Activated T-cell treated with anti-CD3 and anti-CD28 coated beads for 48 hours (primary cell): Measurements from ENCODE around the gene GCG.

ENCODE experiments used
- DNase-seq: peaks from one replicate; pipeline ENCODE4 v3.0.0-alpha.2; 2020; ENCODE audit warnings: low read depth

The GCG gene

GRCh38 chr2:162149466-162149865 is 2.6 kb downstream of the GCG start:
- no peak for DNase-seq

GRCh38 chr2:162148956-162149355 is 3.1 kb downstream of the GCG start:
- DNase-seq: no peak

- DNase-seq: no peak
These were observed 8.1 kb downstream of the GCG start for GRCh38 chr2:162143969-162144368.

- no peak for DNase-seq
These were observed 13.7 kb downstream of the GCG start for GRCh38 chr2:162138310-162138709.

GRCh38 chr2:162127422-162127821 is 24.6 kb downstream of the GCG start:
- DNase-seq: no peak

GRCh38 chr2:162126527-162126926 is 25.5 kb downstream of the GCG start:
- no peak for DNase-seq

- DNase-seq: no peak
These were observed 25.9 kb downstream of the GCG start for GRCh38 chr2:162126111-162126519.

- DNase-seq: no peak
These were observed 26.9 kb downstream of the GCG start for GRCh38 chr2:162125138-162125537.

- DNase-seq: no peak
These were observed 28.0 kb downstream of the GCG start for GRCh38 chr2:162123806-162124758.

- no peak for DNase-seq
These were observed 33.6 kb downstream of the GCG start for GRCh38 chr2:162118166-162119031.

- DNase-seq: no peak
These were observed 35.7 kb downstream of the GCG start for GRCh38 chr2:162116352-162116751.

- DNase-seq: no peak
These were observed 37.0 kb downstream of the GCG start for GRCh38 chr2:162115076-162115475.

GRCh38 chr2:162114271-162114670 is 37.8 kb downstream of the GCG start:
- no peak for DNase-seq

GRCh38 chr2:162113776-162114168 is 38.3 kb downstream of the GCG start:
- no peak for DNase-seq

GRCh38 chr2:162113088-162113775 is 38.8 kb downstream of the GCG start:
- no peak for DNase-seq

GRCh38 chr2:162111958-162112850 is 39.8 kb downstream of the GCG start:
- DNase-seq: no peak

GRCh38 chr2:162107361-162107901 is 44.6 kb downstream of the GCG start:
- no peak for DNase-seq

GRCh38 chr2:162106746-162107145 is 45.3 kb downstream of the GCG start:
- no peak for DNase-seq

- no peak for DNase-seq
These were observed 45.9 kb downstream of the GCG start for GRCh38 chr2:162106146-162106551.

GRCh38 chr2:162103443-162104009 is 48.5 kb downstream of the GCG start:
- no peak for DNase-seq

GRCh38 chr2:162100579-162100978 is 51.5 kb downstream of the GCG start:
- no peak for DNase-seq
